H1 (cell line): ENCODE measurements around the gene NR1D2. TPM values are rescaled to one million over a fixed set of nuclear protein-coding genes. Genes with fewer than 3 reads are reported as not detected.

ENCODE experiments used
- CTCF ChIA-PET: fragments of 300-600 bp; sonication (Branson Sonifier 250); formaldehyde crosslinking; loops from one replicate; lab custom pipeline; 2021; ENCODE audit not compliant: partially characterized antibody; lab: Charles Lee
- POLR2A ChIA-PET: fragments of 300-600 bp; sonication (Branson Sonifier 250); formaldehyde crosslinking; loops from one replicate; lab custom pipeline; 2021; ENCODE audit warnings: inconsistent platforms; ENCODE audit not compliant: partially characterized antibody; lab: Charles Lee
- DNase-seq, 2 experiments: peaks; one replicate each; pipeline versions ENCODE4 v3.0.0 to v3.0.0-alpha.2; 2010 to 2022; ENCODE audit warnings: low spot score in 2 of 2, low read depth in 1 of 2, mixed read lengths in 1 of 2
- FAIRE-seq: peaks from 2 replicates; lab custom pipeline; 2011; peaks lifted over from hg19 to GRCh38; lab: Jason Lieb, UNC
- H2AFZ ChIP-seq: 2 replicates; pipeline ENCODE4 v1.8.1; 2012; ENCODE audit warnings: low read length, inconsistent platforms
- H2AK5ac ChIP-seq: 2 replicates; pipeline ENCODE4 v1.6.1; 2013; ENCODE audit warnings: low read depth, low read length
- H2BK120ac ChIP-seq: replicated peaks from 2 replicates; pipeline ENCODE3; 2013; ENCODE audit warnings: low read depth, low read length, inconsistent platforms
- H2BK12ac ChIP-seq: 2 replicates; pipeline ENCODE4 v1.6.1; 2013; ENCODE audit warnings: low read depth, low read length
- H2BK15ac ChIP-seq: 2 replicates; pipeline ENCODE4 v1.6.1; 2013; ENCODE audit warnings: low read length
- H2BK20ac ChIP-seq: 2 replicates; pipeline ENCODE4 v1.6.1; 2013; ENCODE audit warnings: low read length
- H2BK5ac ChIP-seq: 2 replicates; pipeline ENCODE4 v1.6.1; 2013; ENCODE audit warnings: low read depth, low read length
- H3K14ac ChIP-seq: 2 replicates; pipeline ENCODE4 v1.6.1; 2013; ENCODE audit warnings: inconsistent platforms; ENCODE audit not compliant: insufficient read length
- H3K18ac ChIP-seq: 2 replicates; pipeline ENCODE4 v1.6.1; 2013; ENCODE audit warnings: low read length; ENCODE audit errors: extremely low read depth
- H3K23ac ChIP-seq: 2 replicates; pipeline ENCODE4 v1.6.1; 2013; ENCODE audit warnings: inconsistent platforms; ENCODE audit not compliant: insufficient read length
- H3K23me2 ChIP-seq: 2 replicates; pipeline ENCODE4 v1.6.1; 2013; ENCODE audit warnings: low read depth, low read length
- H3K27ac ChIP-seq: 2 replicates; pipeline ENCODE4 v1.6.1; 2011; ENCODE audit warnings: low read depth, low read length, inconsistent platforms
- H3K27me3 ChIP-seq, 4 experiments: replicated peaks in 1 of 4; 1 replicate in 1 of 4; 2 replicates in 3 of 4; pipeline versions ENCODE4 v1.6.1 to v1.8.1; 2011 to 2013; ENCODE audit warnings: low read length in 3 of 4, mild to moderate bottlenecking in 3 of 4, inconsistent platforms in 2 of 4, mixed read lengths in 2 of 4, moderate library complexity in 1 of 4; ENCODE audit not compliant: control insufficient read depth in 3 of 4, insufficient read depth in 3 of 4; ENCODE audit errors: extremely low read depth in 1 of 4
- H3K36me3 ChIP-seq, 4 experiments: 2 replicates each; pipeline versions ENCODE4 v1.6.1 to v1.8.1; 2011 to 2013; ENCODE audit warnings: mild to moderate bottlenecking in 4 of 4, low read length in 3 of 4, moderate library complexity in 2 of 4, control low read depth in 1 of 4, inconsistent platforms in 1 of 4; ENCODE audit not compliant: insufficient read depth in 4 of 4, control insufficient read depth in 2 of 4
- H3K4ac ChIP-seq: replicated peaks from 2 replicates; pipeline ENCODE3; 2013; ENCODE audit warnings: low read length, low read depth, mixed read lengths, inconsistent platforms; ENCODE audit not compliant: insufficient read length
- H3K4me1 ChIP-seq, 4 experiments: replicated peaks in 1 of 4; 1 replicate in 1 of 4; 2 replicates in 3 of 4; pipeline versions ENCODE4 v1.6.1 to v1.8.1; 2011 to 2013; ENCODE audit warnings: low read length in 3 of 4, inconsistent platforms in 2 of 4, mixed read lengths in 1 of 4; ENCODE audit not compliant: insufficient read depth in 4 of 4, control insufficient read depth in 3 of 4
- H3K4me2 ChIP-seq, 2 experiments: 2 replicates each; pipeline versions ENCODE4 v1.6.1 to v1.8.1; 2011 to 2013; ENCODE audit warnings: low read depth in 2 of 2, low read length in 2 of 2, control low read depth in 1 of 2, inconsistent platforms in 1 of 2, mild to moderate bottlenecking in 1 of 2; ENCODE audit not compliant: insufficient read depth in 1 of 2
- H3K4me3 ChIP-seq, 4 experiments: fragments of 200-600, 300-600 bp in 1 of 4; sonication (generic), shearing (Covaris generic), sonication (Bioruptor Twin) in 1 of 4; 2 replicates each; pipeline versions ENCODE4 v1.5.1 to v1.8.1; 2011 to 2016; ENCODE audit warnings: low read length in 4 of 4, low read depth in 3 of 4, control low read depth in 2 of 4, inconsistent platforms in 2 of 4, mild to moderate bottlenecking in 2 of 4, mixed read lengths in 1 of 4, moderate library complexity in 1 of 4; ENCODE audit not compliant: insufficient read depth in 2 of 4; ENCODE audit errors: extremely low read depth in 1 of 4
- H3K56ac ChIP-seq: replicated peaks from 2 replicates; pipeline ENCODE3; 2013; ENCODE audit warnings: low read depth, mild to moderate bottlenecking, mixed read lengths, low read length, inconsistent platforms; ENCODE audit not compliant: insufficient read length
- H3K79me1 ChIP-seq: 2 replicates; pipeline ENCODE4 v1.6.1; 2013; ENCODE audit warnings: low read depth, low read length, control low read depth
- H3K79me2 ChIP-seq, 2 experiments: 2 replicates each; pipeline versions ENCODE4 v1.6.1 to v1.8.1; 2012 to 2013; ENCODE audit warnings: low read length in 2 of 2, mild to moderate bottlenecking in 2 of 2, inconsistent platforms in 1 of 2; ENCODE audit not compliant: insufficient read depth in 2 of 2, control insufficient read depth in 1 of 2
- H3K9ac ChIP-seq, 4 experiments: replicated peaks in 1 of 4; 1 replicate in 1 of 4; 2 replicates in 3 of 4; pipeline versions ENCODE4 v1.6.1 to v1.8.1; 2011 to 2013; ENCODE audit warnings: low read depth in 3 of 4, low read length in 3 of 4, control low read depth in 2 of 4, mild to moderate bottlenecking in 2 of 4, moderate library complexity in 2 of 4, inconsistent platforms in 1 of 4; ENCODE audit errors: extremely low read depth in 1 of 4
- H3K9me3 ChIP-seq, 2 experiments: 2 replicates each; pipeline versions ENCODE4 v1.6.1 to v1.8.1; 2012 to 2013; ENCODE audit warnings: mild to moderate bottlenecking in 2 of 2, moderate library complexity in 2 of 2, control low read depth in 1 of 2, inconsistent platforms in 1 of 2, low read depth in 1 of 2, low read length in 1 of 2, mixed read lengths in 1 of 2; ENCODE audit not compliant: insufficient read depth in 2 of 2
- H4K20me1 ChIP-seq, 2 experiments: replicated peaks in 1 of 2; 2 replicates each; pipeline versions ENCODE3 to v1.8.1; 2011 to 2013; ENCODE audit warnings: inconsistent platforms in 2 of 2, low read length in 2 of 2, mild to moderate bottlenecking in 1 of 2; ENCODE audit not compliant: insufficient read depth in 2 of 2, control insufficient read depth in 1 of 2
- H4K5ac ChIP-seq: 2 replicates; pipeline ENCODE4 v1.6.1; 2013; ENCODE audit warnings: low read length, low read depth, mixed read lengths, inconsistent platforms; ENCODE audit not compliant: insufficient read length
- H4K8ac ChIP-seq: 2 replicates; pipeline ENCODE4 v1.8.0; 2013; ENCODE audit warnings: mild to moderate bottlenecking, moderate library complexity, low read length, inconsistent platforms; ENCODE audit not compliant: insufficient read depth; ENCODE audit errors: extremely low read depth
- H4K91ac ChIP-seq: replicated peaks from 2 replicates; pipeline ENCODE3; 2013; ENCODE audit warnings: low read length, mixed read lengths, inconsistent platforms; ENCODE audit not compliant: insufficient read length
- FOSL1 ChIP-seq: IDR thresholded peaks from 2 replicates; pipeline ENCODE4 v1.6.1; 2011; ENCODE audit warnings: mild to moderate bottlenecking, low read depth, low read length, moderate library complexity; ENCODE audit not compliant: insufficient read depth
- TCF12 ChIP-seq: IDR thresholded peaks from 2 replicates; pipeline ENCODE4 v1.6.1; 2011; ENCODE audit warnings: low read depth, mild to moderate bottlenecking, low read length
- ZNF274 ChIP-seq: IDR thresholded peaks from 2 replicates; pipeline ENCODE4 v1.7.0; 2012; ENCODE audit warnings: low read length, borderline replicate concordance; ENCODE audit errors: extremely low read depth
- WGBS, 2 experiments: shearing (Covaris generic) in 1 of 2; methylation state at CpG; one replicate each; pipeline versions ENCODE4 v1.1.6 to v1.1.7; 2013 to 2015; ENCODE audit warnings: low lambda C conversion rate in 2 of 2, mixed read lengths in 2 of 2, inconsistent platforms in 1 of 2, low coverage in 1 of 2, missing lambda C conversion rate in 1 of 2; ENCODE audit not compliant: insufficient replicate concordance in 2 of 2, insufficient coverage in 1 of 2, insufficient read length in 1 of 2; ENCODE audit errors: extremely low coverage in 1 of 2, missing lambda C conversion rate in 1 of 2; 5-methylcytosine and 5-hydroxymethylcytosine counted together
- polyA plus RNA-seq, 7 experiments: library from polyadenylated mRNA; depleted of rRNA in 3 of 7; stranded (reverse) in 5 of 7; unstranded in 2 of 7; fragments of >200 nt in 5 of 7; fragments of 200-250 nt in 2 of 7; gene quantifications; 1 replicate in 5 of 7; 2 replicates in 1 of 7; 4 replicates in 1 of 7; pipeline versions ENCODE4 v1.2.1 to v1.2.3, GENCODE V29; 2011 to 2013; ENCODE audit warnings: missing spikeins in 2 of 7, mixed read lengths in 2 of 7
- total RNA-seq: library from RNA; stranded (reverse); fragmentation: NEBNext Ultra II Directional; extraction: Animal tissue kit (Norgen Biotek cat#: 25700); gene quantifications from 2 replicates; pipeline ENCODE4 v1.2.1, GENCODE V29; 2021

The NR1D2 gene
- total and polyA plus RNA-seq, 2 of the 8 experiments (the other 6 are each of a cell fraction or from before 2014, with no cell fraction given) = 5.9 to 21.7 TPM

DNA sequence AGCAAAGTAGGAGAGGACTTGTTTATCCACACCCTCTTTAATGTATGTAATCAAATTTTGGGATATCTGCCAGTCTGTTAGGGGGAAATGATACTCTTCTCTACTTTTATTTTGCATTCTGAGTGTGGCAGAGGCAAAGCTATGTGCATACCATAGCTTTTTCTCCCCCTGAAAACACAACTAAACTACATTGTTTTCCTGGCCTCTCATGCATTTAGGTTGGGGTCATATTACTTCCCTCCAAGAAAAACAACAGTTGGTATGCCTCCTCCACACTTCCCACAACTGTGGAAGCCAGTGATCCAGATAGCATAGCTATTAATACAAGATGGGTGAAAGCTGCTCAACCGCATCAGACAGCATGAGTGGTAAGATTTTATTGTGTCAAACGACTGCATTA is 21.3 kb upstream of the NR1D2 start:
- Histone ChIP-seq H2AK5ac (no peak overlapping the region), H3K4me3 (no peak overlapping the region; a peak in 1 of 8 replicates), H4K20me1 (peaks cover 1 to 6% of the 10 kb centered on the region in 2 experiments), H2BK20ac (no peak overlapping the region), H3K4me2 (no peak overlapping the region), H3K4ac (no peak overlapping the region), H3K79me1 (no peaks in the 10 kb centered on the region), H3K56ac (no peak overlapping the region), H3K79me2 (peaks cover 0 to 3% of the 10 kb centered on the region in 2 experiments; a peak in 2 of 4 replicates), H3K27ac (no peak overlapping the region), H4K8ac (no peak overlapping the region), H4K5ac (no peak overlapping the region), H2BK5ac (no peak overlapping the region), H3K36me3 (peaks cover 6 to 24% (median 12%) of the 10 kb centered on the region in 4 experiments), H3K23ac (no peak overlapping the region), H3K4me1 (peaks cover 0 to 3% (median 1%) of the 10 kb centered on the region in 4 experiments; a peak in 2 of 7 replicates), H3K9me3 (no peaks in the 10 kb centered on the region), H3K14ac (no peak overlapping the region), H3K18ac (no peak overlapping the region), H4K91ac (no peak overlapping the region), H2BK15ac (no peak overlapping the region), H3K9ac (no peak overlapping the region; a peak in 1 of 7 replicates), H2BK120ac (no peak overlapping the region), H3K27me3 (no peaks in the 10 kb centered on the region), H2BK12ac (no peak overlapping the region), H2AFZ (no peak overlapping the region), H3K23me2 (no peaks in the 10 kb centered on the region; the same call in 1 of the 2 replicates)
- CTCF ChIA-PET = interaction anchor here (0.6 to 4.0 kb wide), 12 partner anchors 20 to 366 kb away, joined by 3 to 24 read pairs (median 3); no protein-coding TSS in a partner anchor
- DNase-seq (no peak), FAIRE-seq (peak; percentile 24)
- WGBS, 2 experiments = 87% methylated on average over 2 of the region's 2 CpGs; no CpG with 5 or more reads in 1 of the 2 experiments
- POLR2A ChIA-PET = interaction anchor here (0.8 to 11.5 kb wide), 5 partner anchors 12 to 115 kb away, joined by 3 to 363 read pairs (median 5); partner anchors contain the start of gene NR1D2
- TF ChIP-seq ZNF274 = no peak
- no peak for TF ChIP-seq TCF12
- TF ChIP-seq FOSL1 = no peak
